Activated CD8-positive, alpha-beta memory T cell treated with anti-CD3 and anti-CD28 coated beads for 4 hours (primary cell): ENCODE data around the gene PDZD2.
"Not testable (repeated sequence)": the region's sequence is repeated elsewhere in the genome, so short reads cannot be mapped to it uniquely, and the experiment has no call there.

ENCODE experiments used
- DNase-seq, 2 donors: peaks; one replicate each; pipeline ENCODE4 v3.0.0-alpha.2; 2020; ENCODE audit warnings: low read depth in 2 of 2

The PDZD2 gene

DNA sequence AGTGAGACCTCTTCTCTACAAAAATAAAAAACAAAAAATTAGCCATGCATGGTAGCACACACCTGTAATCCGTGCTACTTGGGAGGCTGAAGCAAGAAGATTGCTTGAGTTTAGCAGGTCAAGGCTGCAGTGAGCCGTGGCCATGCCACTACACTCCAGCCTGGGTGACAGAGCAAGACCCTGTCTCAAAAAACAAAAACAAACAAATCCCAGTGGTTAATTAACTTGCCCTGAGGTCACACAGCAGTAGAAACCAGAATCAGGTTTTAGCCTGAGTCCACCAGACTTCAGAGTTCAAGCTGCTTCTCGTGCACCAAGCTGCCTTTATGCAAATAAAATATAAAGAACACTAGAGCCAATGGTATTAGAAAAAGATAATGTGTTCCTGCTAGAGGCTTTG is 365.5 kb downstream of the PDZD2 start:
- no peak for DNase-seq

GRCh38 chr5:32008746-32009145 is 369.8 kb downstream of the PDZD2 start:
- DNase-seq = no peak

DNA sequence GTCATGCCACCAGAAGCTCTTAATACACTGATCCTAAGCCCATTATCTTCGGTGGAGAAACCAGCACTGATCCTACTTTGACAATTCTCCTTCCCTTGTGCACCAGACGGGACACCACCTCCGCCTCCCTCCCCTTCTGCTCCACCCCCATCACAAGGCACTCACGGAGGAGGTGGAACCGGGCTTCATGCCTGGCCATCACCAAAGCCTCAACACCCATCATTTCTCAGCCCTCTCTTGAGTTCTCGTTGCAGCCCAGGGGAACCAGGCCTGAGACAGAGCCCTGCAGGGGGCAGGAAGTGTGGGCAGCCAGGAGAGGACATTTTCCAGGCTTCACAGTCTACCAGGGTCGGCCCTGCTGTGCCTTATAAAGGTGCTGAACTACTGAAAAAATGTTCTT is 374.7 kb downstream of the PDZD2 start:
- DNase-seq = no peak

DNA sequence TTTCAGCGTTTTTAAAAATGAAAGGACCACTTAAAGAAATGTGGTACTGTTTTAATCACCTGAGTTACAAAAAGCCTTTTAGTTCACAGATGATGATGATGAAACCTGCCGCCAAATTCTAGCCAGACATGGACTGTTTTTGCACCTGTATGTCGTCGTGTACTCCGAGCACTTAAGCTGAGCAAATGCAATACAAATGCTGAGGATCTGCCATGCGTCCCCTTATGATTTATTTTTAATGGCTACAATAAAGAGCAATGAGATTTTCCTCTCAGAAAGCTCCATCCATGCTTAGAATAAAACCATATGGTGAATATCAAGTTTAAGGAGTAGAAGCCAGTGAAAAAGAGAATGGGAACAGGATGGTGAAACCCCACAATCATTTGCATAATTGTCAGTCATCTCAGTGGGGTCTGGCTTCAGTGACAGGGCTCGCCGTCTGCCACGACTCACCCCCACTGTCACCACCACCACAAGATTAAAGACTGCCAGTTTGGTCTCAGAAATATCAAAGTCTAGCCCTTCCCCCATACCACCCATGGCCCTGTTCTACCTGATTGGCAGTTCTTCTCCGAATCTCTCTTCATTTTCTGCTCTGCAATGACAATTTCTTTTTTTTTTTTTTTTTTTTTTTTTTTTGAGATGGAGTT is 375.3 kb downstream of the PDZD2 start:
- no peak for DNase-seq

DNA sequence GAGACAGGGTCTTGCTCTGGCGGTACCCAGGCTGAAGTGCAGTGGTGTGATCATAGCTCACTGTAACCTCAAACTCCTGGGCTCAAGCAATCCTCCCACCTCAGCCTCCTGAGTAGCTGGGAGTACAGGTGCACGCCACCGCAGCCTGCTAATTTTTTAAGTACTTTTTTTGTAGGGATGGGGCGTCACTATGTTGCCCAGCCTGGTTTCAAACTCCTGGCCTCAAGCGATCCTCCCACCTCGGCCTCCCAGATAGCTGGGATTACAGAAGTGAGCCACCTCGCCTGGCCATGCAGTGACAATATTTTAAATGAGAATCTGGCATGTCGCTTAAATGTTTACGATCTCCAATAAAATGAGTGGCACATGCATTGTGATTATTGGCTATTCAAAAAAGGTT is 376.3 kb downstream of the PDZD2 start:
- DNase-seq = not testable (repeated sequence)

DNA sequence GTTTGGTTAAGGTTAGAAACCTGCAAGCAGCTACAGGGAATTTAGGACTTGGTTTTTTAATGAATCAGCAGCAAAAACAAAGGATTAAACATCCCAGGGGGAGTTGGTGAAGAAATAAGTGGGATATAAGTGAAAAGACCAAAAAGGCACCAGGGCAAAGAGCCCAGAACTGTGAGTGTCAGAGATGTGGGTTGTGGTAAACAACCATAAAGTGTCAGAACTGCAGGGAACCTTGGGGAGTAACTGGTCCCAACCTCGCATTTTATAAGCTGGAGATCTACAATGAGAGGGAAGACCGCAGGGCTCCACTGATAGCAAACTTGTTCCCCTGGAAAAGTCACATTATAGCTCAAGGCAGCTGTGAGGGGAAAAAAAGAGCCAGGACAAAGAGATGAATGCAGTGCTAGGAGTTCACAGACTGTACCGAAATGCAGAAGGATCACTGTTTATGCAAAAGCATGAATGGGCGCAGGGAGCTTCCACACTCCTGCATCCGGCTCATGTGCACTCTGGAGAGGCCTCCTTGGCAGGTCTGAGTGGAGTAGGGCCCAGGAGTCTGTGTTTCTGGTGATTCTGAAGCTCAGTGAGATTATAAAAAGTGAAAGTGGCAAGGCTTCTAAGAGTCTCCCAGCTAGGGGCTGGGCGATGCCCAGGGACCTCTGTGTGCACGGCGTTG is 378.9 kb downstream of the PDZD2 start:
- DNase-seq = no peak

DNA sequence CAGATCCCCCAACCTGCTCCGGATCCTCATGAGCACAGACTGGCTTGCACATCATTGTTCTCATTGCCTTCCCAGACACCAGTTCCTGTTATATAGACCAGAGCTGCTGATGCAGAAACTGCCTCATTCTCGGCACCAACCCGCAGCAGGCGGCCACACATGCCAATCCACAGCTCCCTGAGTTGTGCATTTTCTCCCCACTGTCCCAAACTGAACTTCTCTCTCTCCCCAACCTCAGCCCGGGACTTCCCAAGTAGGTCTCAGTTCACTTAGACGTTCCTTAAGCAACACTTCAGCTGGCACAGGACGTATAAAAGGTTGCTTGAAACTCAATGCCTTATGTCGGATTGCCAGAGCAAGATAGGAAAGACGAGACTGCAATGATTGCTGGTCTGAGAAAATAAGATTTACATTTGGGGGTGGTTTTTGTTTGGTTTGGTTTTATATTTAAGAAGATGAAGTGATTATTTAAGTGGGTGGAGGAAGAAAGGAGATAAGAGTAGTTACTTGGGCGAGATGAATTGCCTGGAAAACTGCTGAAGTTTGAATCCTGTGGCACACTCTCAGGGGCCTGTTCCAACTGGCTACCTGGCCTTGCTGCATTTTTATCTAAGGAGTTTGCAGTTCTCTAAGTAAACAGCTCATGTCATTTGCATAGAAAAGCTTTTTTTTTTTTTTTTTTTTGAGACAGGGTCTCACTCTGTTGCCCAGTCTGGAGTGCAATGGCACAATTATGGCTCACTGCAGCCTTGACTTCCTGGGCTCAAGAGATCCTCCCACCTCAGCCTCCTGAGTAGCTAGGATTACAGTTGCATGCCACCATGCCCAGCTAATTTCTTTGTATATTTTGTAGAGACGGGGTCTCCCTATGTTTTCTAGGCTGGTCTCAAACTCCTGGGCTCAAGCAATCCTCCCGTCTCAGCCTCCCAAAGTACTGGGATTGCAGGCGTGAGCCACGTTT is 379.8 kb downstream of the PDZD2 start:
- DNase-seq = no peak

- no peak for DNase-seq
These were observed 381.3 kb downstream of the PDZD2 start for GRCh38 chr5:32020271-32020670.

- no peak for DNase-seq
These were observed 382.0 kb downstream of the PDZD2 start for GRCh38 chr5:32020946-32021345.

GRCh38 chr5:32021771-32022170 is 382.8 kb downstream of the PDZD2 start:
- no peak for DNase-seq

- DNase-seq = no peak
These were observed 383.7 kb downstream of the PDZD2 start for GRCh38 chr5:32022638-32023037.

DNA sequence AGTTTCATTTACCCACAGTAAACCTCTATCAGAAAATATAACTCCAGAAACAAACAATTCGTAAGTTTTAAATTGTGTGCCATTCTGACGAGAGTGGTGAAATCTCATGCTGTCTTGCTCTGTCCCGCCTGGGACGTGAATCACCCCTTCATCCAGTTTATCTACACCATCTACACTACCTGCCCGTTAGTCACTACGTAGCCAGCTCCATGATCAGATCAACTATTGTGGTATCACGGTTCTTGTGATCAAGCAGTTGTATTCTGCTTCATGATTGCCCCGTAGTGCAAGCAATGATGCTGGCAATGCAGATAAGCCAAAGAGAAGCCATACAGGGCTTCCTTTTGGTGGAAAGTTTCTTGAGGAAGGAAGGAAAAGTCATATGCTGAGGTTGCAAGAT is 384.9 kb downstream of the PDZD2 start:
- DNase-seq = no peak

- DNase-seq = no peak
These were observed 385.8 kb downstream of the PDZD2 start for GRCh38 chr5:32024751-32025150.

DNA sequence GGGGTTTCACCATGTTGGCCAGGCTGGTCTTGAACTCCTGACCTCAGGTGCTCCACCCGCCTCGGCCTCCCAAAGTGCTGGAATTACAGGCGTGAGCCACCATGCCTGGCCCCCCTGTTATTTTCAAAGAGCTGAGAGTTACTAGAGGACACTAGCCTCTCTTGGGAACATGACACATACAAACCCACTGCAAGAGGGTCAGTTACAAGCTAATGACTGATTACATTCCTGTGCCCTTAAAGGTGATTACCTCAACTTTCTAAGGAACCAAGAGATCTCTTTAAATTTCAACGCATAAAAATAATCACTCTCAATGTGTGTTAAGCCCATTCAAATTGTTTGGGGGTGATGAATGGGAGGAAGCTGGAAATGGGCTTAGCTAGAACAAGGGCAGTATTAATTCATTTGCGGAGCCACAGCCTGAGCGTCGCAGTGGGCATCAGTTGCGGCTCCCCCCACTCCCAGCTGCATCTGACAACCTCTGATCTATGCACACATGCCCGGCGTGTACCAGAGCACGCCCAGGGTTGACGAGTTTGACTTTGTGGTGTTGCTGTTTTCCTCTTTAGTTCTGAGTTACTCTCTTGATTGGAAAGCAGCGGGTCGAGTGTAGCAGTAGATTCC is 388.3 kb downstream of the PDZD2 start:
- DNase-seq = no peak

DNA sequence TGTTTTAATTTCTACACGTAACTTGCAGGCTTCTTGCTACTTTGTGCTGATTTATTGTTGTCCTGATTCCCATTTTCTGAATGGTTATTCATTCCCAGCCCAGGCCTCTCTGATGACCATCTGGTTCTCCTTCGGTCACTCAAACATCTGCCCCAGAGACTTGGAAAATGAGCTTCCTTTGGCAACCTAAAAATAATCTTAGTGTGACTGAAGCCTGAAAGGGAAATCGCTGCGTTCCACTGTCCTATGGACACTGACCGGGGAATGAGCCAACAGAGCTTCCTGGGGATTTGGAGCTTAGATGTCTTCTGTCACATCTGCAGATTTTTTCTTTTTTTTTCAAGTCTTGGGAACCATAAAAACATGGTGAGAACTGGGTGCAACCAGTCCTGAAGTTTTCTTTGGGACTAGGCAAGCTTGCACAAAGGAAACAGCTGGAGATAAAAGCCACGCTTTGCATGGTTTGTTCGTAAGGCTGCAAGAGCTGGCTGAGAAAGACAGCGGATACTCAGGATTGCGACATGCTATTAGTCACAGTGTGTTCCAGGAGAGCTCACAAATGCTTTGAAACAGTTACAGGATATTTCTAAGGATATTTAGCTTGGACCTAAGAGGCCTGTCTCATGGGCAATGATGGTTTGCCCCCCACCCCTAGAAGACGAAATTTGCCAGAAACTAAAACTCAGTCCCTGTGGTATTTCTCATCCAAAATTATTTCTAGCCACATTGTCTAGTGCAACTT is 389.0 kb downstream of the PDZD2 start:
- DNase-seq = no peak

DNA sequence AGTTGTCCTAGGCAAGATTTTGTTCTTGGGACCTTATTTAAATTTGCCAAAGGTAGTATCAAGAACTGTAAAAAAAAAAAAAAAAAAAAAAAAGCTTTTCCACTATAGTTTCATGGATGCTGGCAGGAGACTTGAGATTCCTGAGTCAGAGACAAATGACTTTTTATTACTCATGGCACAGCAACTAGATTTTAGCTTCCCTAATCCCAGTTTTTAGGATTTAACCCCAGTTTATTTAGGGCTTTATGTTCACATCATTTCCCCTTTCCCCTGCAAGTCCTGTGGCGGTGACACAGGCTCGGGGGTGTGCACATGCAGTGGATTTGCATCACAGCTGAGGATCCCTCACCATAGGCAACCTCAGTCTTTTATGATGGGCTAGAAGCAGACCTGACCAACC is 390.3 kb downstream of the PDZD2 start:
- no peak for DNase-seq

- DNase-seq = no peak
These were observed 390.9 kb downstream of the PDZD2 start for GRCh38 chr5:32029781-32030180.

DNA sequence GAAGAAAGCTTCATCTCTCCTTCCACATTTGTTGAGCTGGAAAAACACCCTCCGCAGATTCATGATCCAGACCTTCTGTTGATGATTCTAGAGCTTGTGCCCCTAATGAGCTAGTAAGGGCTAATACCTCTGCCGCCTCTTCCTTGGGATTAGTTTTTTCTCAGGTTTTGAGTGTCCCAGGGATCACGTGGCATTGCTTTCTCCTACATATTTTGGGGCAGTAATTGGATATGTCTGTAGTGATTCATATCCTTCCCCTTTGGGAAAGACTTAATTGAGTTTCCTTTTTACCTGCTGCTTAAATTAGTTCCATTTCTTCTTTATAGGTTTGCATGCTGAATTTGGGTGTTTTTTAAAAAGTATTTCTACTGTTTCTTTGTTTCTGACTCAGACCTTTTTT is 391.3 kb downstream of the PDZD2 start:
- no peak for DNase-seq

- DNase-seq = no peak
These were observed 391.8 kb downstream of the PDZD2 start for GRCh38 chr5:32030686-32031085.

DNA sequence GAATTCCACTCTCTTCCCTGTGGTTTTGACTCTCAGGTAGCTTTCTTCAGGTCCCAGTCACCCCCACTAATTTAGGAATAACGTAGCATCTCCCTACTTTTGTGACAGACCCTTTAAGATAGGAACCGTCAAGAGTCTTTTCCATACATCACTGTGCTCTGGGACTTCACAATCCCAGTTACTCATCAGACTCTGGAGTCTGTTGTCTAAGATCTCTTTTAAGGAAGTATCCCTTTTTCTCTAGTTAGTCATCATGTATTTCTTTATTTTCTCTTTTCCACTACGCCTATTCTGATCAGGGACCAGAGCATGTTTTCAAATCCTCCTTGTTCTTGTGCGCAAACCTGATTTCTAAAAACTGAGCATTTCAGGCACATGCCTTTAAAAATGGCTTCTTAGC is 392.2 kb downstream of the PDZD2 start:
- DNase-seq = no peak

DNA sequence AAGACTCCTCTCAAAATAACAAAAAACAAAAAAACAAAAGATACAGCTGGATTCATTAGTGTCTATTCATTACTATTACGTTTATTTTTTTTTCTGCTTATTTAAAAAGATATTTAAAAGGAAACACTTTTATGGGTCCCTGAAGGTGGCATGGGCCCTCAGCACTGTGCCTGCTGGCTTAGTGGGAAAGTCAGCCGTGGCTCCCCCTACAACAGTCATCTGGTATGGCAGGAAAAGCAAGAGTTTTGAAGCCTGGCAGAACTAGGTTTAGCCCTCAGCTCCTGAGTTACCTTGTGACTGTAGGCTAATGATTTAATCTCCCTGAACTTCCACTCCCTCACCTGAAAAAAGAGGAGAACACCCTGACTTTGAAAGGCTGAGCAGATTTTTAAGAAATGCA is 399.6 kb downstream of the PDZD2 start:
- no peak for DNase-seq
